ENCODE results near the gene MIER2.

DNA sequence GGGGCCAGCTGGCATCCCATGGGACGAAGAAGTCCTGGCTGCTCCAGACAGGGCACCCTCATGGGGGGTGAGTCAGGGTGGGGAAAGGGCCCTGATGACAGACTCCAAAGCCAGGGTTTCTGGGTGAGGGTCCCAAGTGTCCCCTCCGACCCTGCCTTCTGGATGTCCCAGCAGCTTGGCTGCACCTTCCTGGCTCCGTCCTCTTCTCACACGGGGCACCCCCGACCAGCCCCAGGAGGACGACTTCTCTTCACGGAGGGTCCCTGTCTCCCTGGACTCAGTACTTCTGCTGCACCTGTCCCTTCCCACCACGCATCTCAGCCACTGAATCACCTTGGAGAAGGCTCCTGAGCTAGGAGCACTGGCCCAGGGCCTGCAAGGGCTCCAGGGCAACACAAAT lies 19.9 kb downstream of the MIER2 start:
- TF ChIP-seq CTCF (IDR thresholded peaks at IDR 0.05; ENCODE audit: borderline replicate concordance, extremely low read depth, low read length, poor library complexity, severe bottlenecking): no peak
- TF ChIP-seq EZH2 (IDR thresholded peaks at IDR 0.05; ENCODE audit: borderline replicate concordance, low read depth, low read length, severe bottlenecking): no peak
